ENCODE data around the gene MTX1.
A peak's percentile ranks its signal among the peaks of the same experiment; 100 is the strongest.

MTX1 gene

GRCh38 chr1:155202731-155203515, 5.6 kb upstream of the MTX1 start:
- no peak for TF ChIP-seq CTCF (conservative IDR thresholded peaks at IDR 0.05)
- H3K27ac ChIP-seq = no peak overlapping the region

GRCh38 chr1:155205035-155205434, 3.5 kb upstream of the MTX1 start:
- TF ChIP-seq CTCF (conservative IDR thresholded peaks at IDR 0.05) = no peak
- no peak overlapping the region for H3K27ac ChIP-seq

- H3K27ac ChIP-seq = no peak overlapping the region
- no peak for TF ChIP-seq CTCF (conservative IDR thresholded peaks at IDR 0.05)
These were observed 2.4 kb upstream of the MTX1 start for GRCh38 chr1:155205969-155206593.

- peak; percentile 81 for TF ChIP-seq CTCF (conservative IDR thresholded peaks at IDR 0.05)
- peak overlapping the region; percentile 87; the same call in 1 of the 2 replicates for H3K27ac ChIP-seq
These were observed 1.3 kb upstream of the MTX1 start for GRCh38 chr1:155206891-155207805.

GRCh38 chr1:155207806-155208540, 522 bp upstream of the MTX1 start, which contains the start of gene THBS3:
THBS3 (minus strand) TSS chr1:155207897; CDS start chr1:155207876, 21 bp downstream.
- TF ChIP-seq CTCF (conservative IDR thresholded peaks at IDR 0.05) = no peak
- H3K27ac ChIP-seq = peak within 1 kb of the TSS; percentile 87

- no peak for TF ChIP-seq CTCF (conservative IDR thresholded peaks at IDR 0.05)
- H3K27ac ChIP-seq = peak overlapping the region; percentile 87
These were observed 822 bp downstream of the MTX1 start for GRCh38 chr1:155209312-155209721.

All from VCaP (cell line).